GM19043 (cell line): Measurements from ENCODE around the gene CCT8.
"Not testable (repeated sequence)": the region's sequence is repeated elsewhere in the genome, so short reads cannot be mapped to it uniquely, and the experiment has no call there.

ENCODE experiments used
- ATAC-seq: cut with Tn5 transposase; IDR thresholded peaks from one replicate; pipeline ENCODE4 v1.9.1; 2021; ENCODE audit warnings: low read depth; ENCODE audit not compliant: unreplicated experiment

Gene CCT8

GRCh38 chr21:29078869-29079767, 5.7 kb upstream of the CCT8 start:
- peak; percentile 42 for ATAC-seq

GRCh38 chr21:29077651-29078090, 4.2 kb upstream of the CCT8 start:
- ATAC-seq = no peak

DNA sequence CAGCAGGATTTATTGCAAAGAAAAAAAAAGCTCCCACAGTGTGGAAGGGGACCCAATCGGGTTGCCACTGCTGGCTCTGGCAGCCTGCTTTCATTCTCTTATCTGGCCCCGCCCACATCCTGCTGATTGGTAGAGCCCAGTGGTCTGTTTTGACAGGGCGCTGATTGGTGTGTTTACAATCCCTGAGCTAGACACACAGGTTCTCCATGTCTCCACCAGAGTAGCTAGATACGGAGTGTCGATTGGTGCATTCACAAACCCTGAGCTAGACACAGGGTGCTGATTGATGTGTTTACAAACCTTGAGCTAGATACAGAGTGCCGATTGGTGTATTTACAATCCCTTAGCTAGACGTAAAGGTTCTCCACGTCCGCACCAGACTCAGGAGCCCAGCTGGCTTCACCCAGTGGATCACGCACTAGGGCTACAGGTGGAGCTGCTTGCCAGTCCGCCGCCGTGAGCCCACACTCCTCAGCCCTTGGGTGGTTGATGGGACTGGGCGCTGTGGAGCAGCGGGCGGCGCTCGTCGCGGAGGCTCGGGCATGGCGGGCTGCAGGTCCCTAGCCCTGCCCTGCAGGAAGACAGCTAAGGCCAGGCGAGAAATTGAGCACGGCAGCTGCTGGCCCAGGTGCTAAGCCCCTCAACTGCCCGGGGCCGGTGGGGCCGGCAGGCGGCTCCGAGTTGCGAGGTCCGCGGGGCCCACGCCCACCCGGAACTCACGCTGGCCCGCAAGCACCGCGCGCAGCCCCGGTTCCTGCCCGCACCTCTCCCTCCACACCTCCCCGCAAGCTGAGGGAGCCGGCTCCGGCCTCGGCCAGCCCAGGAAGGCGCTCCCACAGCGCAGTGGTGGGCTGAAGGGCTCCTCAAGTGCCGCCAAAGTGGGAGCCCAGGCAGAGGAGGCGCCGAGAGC, 3.5 kb upstream of the CCT8 start:
- not testable (repeated sequence) for ATAC-seq

- ATAC-seq = no peak
Measured at GRCh38 chr21:29075706-29076466, 2.4 kb upstream of the CCT8 start.

DNA sequence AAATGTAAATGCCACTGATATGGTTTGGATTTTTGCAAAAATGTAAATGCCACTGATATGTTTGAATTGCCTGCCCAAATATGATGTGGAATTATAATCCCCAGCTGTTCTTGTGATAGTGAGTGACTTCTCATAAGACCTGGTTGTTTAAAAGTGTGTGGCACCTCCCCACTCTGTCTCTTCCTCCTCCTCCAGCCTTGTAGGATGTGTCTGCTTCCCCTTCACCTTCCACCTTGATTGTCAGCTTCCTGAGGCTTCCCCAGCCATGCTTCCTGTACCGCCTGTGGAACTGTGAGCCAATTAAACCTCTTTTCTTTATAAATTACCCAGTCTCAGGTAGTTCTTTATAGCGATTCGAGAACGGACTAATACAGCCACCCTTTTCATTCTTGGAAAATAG, 1.3 kb upstream of the CCT8 start:
- no peak for ATAC-seq

DNA sequence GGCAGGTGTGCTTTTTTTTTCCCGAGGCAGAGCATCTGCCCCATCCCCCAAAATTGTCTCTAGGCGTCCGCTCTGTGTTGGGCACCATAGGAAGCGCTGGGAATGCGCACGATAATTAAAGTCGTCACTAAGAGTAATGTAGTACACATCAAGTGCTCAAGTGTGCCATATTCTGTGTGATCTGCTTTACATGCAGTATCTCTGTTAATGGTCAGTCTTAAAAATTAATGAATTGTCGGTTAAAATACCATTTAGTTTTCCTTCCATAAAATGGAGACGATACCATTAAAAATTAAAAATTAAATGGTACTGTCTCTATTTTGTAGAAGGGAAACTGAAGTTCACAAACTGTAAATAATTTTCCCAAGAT, 544 bp upstream of the CCT8 start:
- peak; percentile 8 for ATAC-seq

DNA sequence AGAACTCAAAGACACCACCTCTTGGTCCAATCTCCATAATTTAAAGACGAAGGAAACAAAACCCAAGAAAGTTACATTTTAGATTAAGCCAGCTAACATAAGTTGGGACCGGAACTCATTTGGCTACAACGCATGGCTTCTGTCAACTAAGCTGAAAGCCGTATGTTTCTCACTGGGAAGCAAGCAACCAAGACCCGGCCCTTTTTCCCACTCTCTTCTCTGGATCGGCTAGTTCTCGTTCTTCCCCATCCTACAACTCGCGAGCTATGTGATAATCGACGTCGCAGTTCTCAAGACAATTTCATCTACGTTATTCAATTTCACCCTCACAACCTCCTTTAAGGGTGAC, 601 bp downstream of the CCT8 start:
- no peak for ATAC-seq

GRCh38 chr21:29064850-29065481, 8.5 kb downstream of the CCT8 start:
- peak; percentile 93 for ATAC-seq

DNA sequence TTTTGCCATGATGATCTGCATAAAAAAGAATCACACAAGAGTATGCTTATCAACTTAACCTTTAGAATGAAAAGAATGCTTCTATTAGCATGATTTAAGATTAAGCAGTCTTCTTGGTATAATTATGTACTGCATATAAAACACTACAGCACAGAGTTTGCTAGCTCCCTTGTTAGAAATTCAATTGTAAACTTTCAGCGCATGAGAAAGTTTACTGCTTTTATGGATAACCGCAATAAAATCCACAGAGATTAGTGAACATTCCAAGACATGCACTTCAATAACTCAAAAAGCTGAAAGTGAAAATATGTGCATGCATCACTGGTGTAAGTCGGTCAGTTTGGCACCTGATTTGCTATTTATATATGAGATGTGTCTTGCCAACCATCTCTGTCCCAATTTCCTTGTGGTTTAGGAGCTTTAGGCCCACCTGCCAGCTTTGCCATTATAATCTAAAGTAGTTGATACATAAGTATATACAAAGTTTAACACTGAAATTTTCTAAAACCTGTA, 16.9 kb downstream of the CCT8 start:
- ATAC-seq = no peak

- ATAC-seq = no peak
Measured at GRCh38 chr21:29056005-29056404, 17.4 kb downstream of the CCT8 start.

DNA sequence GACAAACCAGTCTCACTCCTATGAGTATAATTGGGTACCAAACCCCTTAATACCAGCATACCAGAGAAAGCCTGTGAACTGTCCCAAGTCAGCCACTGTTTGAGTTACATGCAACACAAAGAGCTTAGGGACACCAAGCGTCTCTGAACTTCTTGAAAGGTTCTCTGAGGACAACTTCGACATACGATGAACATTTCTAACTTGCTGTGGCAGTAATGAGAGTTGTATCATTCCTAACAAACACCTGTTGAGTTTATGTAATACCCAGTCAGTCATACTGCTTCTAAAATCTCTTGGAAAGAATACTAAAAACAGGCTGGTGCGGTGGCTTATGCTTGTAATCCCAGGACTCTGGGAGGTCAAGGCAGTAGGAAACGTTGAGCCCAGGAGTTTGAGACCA, 18.4 kb downstream of the CCT8 start:
- no peak for ATAC-seq

GRCh38 chr21:29053656-29054055, 19.8 kb downstream of the CCT8 start:
- ATAC-seq = no peak

- no peak for ATAC-seq
Measured at GRCh38 chr21:29053011-29053553, 20.4 kb downstream of the CCT8 start.

DNA sequence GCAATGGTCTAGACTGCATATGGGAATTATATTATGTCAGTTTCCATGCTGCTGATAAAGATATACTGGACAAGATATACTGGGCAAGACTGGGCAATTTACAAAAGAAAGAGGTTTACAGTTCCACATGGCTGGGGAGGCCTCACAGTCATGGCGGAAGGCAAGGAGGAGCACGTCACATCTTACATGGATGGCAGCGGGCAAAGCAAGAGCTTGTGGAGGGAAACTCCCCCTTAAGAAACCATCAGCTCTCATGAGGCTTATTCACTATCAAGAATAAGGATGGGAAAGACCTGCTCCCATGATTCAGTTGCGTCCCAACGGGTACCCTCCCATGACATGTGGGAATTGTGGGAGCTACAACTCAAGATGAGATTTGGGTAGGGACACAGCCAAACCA, 21.2 kb downstream of the CCT8 start:
- no peak for ATAC-seq

DNA sequence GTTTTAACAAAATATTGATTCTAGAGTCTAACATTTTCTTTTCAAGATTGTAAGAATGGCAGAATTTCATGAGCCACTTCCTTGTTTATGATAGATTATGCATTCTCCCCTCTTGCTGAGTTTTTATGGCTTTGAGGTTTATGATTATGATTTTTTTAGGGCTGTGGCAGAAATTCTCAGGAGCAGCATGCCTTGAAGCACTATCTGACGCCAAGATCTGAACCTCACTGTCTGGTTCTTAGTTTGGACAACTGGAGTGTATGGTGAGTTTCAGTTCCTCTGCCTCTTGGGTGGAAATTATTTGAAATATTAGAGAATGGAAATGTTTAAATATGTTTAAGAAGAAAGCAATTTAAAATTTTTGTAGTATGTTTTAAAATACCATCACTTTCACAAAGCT, 38.8 kb downstream of the CCT8 start:
- ATAC-seq = no peak

GRCh38 chr21:29033871-29034270, 39.6 kb downstream of the CCT8 start:
- ATAC-seq = no peak

DNA sequence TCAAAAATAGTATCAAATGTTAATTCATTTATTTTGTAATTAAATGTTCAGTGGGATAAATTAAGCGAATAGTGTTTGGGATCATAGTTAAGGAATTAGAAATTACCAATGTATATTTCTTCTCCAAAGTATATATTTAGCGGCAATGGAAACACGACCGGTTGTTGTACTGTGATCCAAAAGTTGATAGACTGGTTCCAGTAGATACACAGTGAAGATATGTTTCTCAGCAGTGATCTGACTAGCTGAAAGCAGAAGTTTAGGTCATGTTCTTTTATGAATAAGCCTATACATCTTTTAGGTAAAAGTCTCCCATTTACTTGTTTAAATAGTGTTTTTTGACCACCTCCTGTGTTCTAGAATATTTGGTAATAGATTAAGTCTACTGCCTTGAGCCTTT, 40.1 kb downstream of the CCT8 start:
- no peak for ATAC-seq

DNA sequence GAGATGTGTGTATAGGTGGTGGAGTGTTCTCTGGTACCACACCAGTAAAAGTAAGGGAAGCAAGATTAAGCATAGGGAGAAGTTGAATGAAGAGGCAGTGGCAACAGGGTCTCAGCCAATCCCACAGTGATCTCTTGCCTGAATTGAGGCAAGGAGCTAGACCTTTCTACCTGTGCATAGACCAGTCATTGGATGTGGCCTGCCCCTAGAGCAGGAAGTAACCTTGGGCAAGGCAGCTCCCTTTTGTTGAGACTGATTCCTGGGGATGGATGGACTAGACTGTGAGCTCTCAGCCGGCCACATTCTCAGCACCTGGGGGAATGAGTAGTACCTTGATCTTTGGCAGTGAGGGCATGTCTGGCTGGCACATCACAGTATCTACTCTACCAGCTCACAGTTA, 42.5 kb downstream of the CCT8 start:
- ATAC-seq = no peak

DNA sequence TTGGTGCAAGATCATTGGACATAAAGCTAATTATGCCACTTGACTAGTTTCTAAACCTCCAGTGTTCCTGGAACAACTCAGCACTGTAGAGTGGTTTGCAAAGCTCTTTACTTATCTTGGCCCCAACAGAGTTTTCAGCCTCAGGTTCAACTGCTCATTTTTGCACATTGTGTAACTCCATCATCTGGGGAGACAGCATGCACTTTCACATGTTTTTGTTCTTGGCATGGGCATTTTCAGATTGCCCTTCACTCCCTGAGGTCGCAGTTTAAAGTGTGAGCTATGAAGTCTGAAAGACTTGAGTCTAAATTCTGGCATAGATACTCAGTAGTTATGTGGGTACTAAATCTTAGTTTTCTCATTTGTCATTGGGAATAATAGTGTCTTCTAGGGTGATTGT, 43.9 kb downstream of the CCT8 start:
- no peak for ATAC-seq

DNA sequence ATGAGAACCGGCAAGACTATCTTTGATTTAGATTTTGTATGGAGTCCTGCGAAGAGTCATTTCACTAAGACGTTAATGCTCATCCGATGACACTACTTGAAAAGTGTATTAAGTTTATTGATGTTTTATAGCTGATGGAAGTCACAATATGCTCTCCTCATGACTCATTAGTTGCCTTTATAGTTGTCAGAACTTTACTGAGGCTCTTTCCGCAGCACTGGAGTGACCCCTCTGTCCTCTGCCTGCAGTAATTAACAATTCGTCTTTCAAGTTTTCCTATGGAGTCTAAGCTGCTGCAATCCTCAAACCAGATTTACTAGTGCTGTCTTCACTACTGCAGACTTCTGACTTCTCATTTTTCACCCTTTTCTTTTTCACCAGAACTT, 48.1 kb downstream of the CCT8 start:
- no peak for ATAC-seq
